Measurements from ENCODE around the gene ZNRF4. TPM values are rescaled to one million over a fixed set of nuclear protein-coding genes. Genes with fewer than 3 reads are reported as not detected.
A peak's percentile ranks its signal among the peaks of the same experiment; 100 is the strongest.
"Not testable (repeated sequence)": the region's sequence is repeated elsewhere in the genome, so short reads cannot be mapped to it uniquely, and the experiment has no call there.

The ZNRF4 gene
- total RNA-seq = not detected

DNA sequence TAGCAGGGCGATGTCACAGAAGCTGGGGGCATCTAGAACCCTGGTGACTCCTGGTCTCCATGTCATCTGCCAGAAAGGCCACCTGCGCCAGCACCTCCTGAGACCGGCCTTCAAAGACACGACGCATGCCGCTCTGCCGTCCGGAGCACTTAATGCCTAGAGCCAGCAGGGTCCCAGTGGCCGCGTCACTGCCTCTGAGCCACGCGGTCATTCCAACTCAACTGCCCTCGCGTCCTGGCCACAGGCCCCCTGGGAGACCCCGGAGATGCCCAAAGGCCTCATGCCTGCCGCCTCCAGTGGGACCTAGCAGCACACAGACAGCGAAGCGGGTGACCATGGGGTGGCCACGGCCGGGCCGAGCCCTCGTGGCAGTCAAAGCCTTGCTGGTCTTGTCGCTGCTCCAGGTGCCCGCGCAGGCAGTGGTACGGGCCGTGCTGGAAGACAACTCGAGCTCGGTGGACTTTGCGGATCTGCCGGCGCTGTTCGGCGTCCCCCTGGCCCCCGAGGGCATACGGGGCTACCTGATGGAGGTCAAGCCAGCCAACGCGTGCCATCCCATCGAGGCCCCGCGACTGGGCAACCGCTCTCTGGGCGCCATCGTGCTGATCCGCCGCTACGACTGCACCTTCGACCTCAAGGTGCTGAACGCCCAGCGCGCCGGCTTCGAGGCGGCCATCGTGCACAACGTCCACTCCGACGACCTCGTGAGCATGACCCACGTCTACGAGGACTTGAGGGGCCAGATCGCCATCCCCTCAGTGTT, at the start of gene ZNRF4:
TSS of gene ZNRF4 (plus strand) at position 51 of the 763 bp plus-strand sequence. CDS start at position 126, 75 bp downstream.
- H3K9me3 Mint-ChIP-seq = no peaks in the 10 kb centered on the region
- no peak for DNase-seq (ENCODE audit: low spot score)
- no peaks in the 10 kb centered on the region for H3K36me3 Mint-ChIP-seq
- ATAC-seq = peak in 1 of 2 donors; percentile 34
- H3K27ac Mint-ChIP-seq = no peak within 1 kb of the TSS
- H3K27me3 Mint-ChIP-seq = peaks cover 0 to 8% of the 10 kb centered on the region in 2 donors
- no peaks in the 10 kb centered on the region for H3K4me1 Mint-ChIP-seq (ENCODE audit: low read depth in 2 of 2)
- no peak within 1 kb of the TSS for H3K4me3 Mint-ChIP-seq

GRCh38 chr19:5406198-5406597, 49.0 kb upstream of the ZNRF4 start:
- not testable (repeated sequence) for H3K36me3 Mint-ChIP-seq

DNA sequence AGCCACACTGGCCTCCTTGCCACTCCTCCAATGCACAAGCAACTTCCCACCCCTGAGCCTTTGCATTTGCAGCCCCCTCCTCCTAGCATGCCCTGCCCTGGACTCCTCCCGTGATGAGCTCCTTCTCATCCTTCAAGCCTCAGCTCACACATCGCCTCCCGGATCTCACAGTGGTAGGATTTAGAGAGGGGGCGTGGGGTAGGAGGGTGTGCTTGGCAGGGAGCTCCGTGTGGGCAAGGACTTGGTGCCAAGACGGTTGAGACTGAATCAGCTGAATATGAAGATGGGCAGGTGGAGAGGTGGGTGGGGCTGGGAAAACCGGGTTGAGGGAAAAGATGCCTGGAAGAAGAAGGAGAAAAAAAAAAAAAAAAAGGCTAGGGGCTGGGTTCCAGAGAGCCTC, 48.4 kb upstream of the ZNRF4 start:
- no peak for DNase-seq (ENCODE audit: low spot score)
- no peak for ATAC-seq
- Mint-ChIP-seq H3K9me3 (peaks cover 5% of the 10 kb centered on the region), H3K4me3 (no peak overlapping the region), H3K4me1 (ENCODE audit: low read depth in 2 of 2) (no peaks in the 10 kb centered on the region), H3K27ac (no peak overlapping the region), H3K36me3 (no peaks in the 10 kb centered on the region), H3K27me3 (peaks cover 6 to 9% of the 10 kb centered on the region in 2 donors)

More at GRCh38 chr19:5406198-5406597, 49.0 kb upstream of the ZNRF4 start:
- H3K4me3 Mint-ChIP-seq; H3K9me3 Mint-ChIP-seq; H3K4me1 Mint-ChIP-seq (ENCODE audit: low read depth in 2 of 2); H3K27ac Mint-ChIP-seq; DNase-seq (ENCODE audit: low spot score); H3K27me3 Mint-ChIP-seq; ATAC-seq: not testable (repeated sequence)

GRCh38 chr19:5407356-5407755, 47.9 kb upstream of the ZNRF4 start:
- ATAC-seq (no peak), DNase-seq (ENCODE audit: low spot score) (no peak)
- Mint-ChIP-seq H3K27me3 (peaks cover 6 to 9% of the 10 kb centered on the region in 2 donors), H3K4me1 (ENCODE audit: low read depth in 2 of 2) (no peaks in the 10 kb centered on the region), H3K9me3 (peaks cover 5% of the 10 kb centered on the region), H3K36me3 (no peaks in the 10 kb centered on the region), H3K27ac (no peak overlapping the region), H3K4me3 (no peak overlapping the region)

GRCh38 chr19:5417495-5418436, 37.5 kb upstream of the ZNRF4 start:
- Mint-ChIP-seq H3K36me3 (no peaks in the 10 kb centered on the region), H3K4me1 (ENCODE audit: low read depth in 2 of 2) (no peaks in the 10 kb centered on the region), H3K4me3 (no peak overlapping the region), H3K27me3 (peaks cover 21 to 31% of the 10 kb centered on the region in 2 donors), H3K27ac (no peak overlapping the region), H3K9me3 (no peaks in the 10 kb centered on the region)
- no peak for ATAC-seq
- DNase-seq (ENCODE audit: low spot score) = no peak

DNA sequence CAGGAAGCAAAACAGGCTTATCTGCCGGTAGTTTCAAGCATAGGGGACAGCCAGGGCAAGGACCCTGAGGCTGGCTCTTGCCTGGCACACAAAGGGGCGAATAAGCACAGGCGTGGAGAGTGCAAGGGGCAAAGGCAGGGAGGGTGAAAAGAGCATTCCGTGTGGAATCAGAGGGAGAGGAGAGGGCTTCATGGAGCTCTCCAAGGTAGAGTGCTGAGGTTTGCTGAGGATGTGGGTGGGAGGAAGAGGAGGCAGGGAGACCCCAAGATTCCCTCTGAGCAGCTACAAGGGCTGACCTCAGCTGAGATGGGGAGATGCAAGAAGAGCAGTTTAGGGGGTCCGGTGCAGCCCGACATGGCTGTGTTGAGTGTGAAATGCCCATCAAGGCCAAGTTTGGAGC, 36.5 kb upstream of the ZNRF4 start:
- H3K27ac Mint-ChIP-seq = no peak overlapping the region
- DNase-seq (ENCODE audit: low spot score) (no peak), ATAC-seq (no peak)
- peaks cover 18 to 37% of the 10 kb centered on the region in 2 donors for H3K27me3 Mint-ChIP-seq
- H3K9me3 Mint-ChIP-seq = no peaks in the 10 kb centered on the region
- no peak overlapping the region for H3K4me3 Mint-ChIP-seq
- H3K4me1 Mint-ChIP-seq (ENCODE audit: low read depth in 2 of 2) = no peaks in the 10 kb centered on the region
- H3K36me3 Mint-ChIP-seq = no peaks in the 10 kb centered on the region

GRCh38 chr19:5420953-5421352, 34.3 kb upstream of the ZNRF4 start:
- Mint-ChIP-seq H3K36me3 (no peaks in the 10 kb centered on the region), H3K4me3 (no peak overlapping the region), H3K27me3 (peaks cover 26 to 45% of the 10 kb centered on the region in 2 donors), H3K27ac (no peak overlapping the region), H3K9me3 (no peaks in the 10 kb centered on the region), H3K4me1 (ENCODE audit: low read depth in 2 of 2) (no peaks in the 10 kb centered on the region)
- DNase-seq (ENCODE audit: low spot score) (no peak), ATAC-seq (no peak)

DNA sequence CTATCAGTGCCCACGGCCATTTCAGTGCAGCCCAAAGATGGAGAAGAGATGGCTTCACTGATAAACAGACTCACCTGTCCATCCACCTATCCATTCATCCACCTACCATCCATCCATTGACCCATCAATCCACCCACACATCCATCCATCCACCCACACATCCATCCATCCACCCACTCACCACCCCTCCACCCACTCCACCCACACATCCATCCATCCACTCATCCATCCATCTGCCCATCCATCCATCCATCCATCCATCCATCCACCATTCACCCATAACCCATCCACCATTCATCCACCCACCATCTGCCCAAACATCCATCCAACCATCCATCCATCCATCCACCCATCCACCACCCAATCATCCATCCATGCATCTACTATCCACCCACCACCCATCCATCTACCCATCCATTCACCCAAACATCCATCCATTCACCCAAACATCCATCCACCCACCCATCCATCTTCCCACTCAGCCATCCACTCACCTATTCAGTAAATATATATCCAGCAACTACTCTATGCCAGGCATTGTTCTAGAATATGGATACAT, 31.6 kb upstream of the ZNRF4 start:
- H3K4me3 Mint-ChIP-seq = no peak overlapping the region
- no peak overlapping the region for H3K27ac Mint-ChIP-seq
- no peaks in the 10 kb centered on the region for H3K4me1 Mint-ChIP-seq (ENCODE audit: low read depth in 2 of 2)
- no peaks in the 10 kb centered on the region for H3K36me3 Mint-ChIP-seq
- DNase-seq (ENCODE audit: low spot score) (no peak), ATAC-seq (no peak)
- peaks cover 25 to 33% of the 10 kb centered on the region in 2 donors for H3K27me3 Mint-ChIP-seq
- no peaks in the 10 kb centered on the region for H3K9me3 Mint-ChIP-seq

DNA sequence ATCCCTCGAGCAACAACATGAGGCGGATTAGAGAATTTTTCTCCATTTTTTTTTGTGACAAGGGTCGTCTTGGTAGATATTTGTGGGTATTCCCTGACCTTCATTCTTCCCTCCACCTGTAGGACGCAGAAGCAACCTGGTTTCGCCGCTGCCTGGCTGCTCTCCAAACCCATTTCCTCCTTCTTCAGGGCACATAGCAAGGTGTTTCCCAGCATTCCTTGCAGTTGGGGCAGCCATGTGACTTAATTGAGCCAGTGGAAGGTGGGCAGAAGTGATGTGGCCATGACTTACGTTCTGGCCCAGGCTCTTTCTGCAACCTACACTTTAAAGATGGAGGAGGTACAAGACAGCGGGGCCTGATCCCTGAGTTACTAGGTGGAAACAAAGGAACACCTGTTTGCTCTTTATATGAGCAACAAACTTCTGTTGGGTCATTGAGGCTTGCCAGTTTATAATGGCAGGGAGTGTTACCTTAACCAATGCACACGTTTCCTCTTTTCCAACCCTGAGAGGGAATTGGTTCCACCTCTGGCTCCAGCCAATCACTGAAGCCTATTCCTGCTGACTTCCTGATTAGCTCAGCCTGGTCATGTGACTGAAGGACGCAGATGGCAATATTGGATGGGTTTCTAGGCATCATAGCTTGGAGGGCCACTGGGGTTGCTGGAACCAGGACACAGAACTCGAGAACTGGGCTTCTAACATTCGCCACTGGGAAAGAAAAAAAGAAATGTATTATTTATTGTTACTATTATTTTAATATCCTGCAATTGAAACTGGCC, 30.8 kb upstream of the ZNRF4 start:
- ATAC-seq = no peak
- DNase-seq (ENCODE audit: low spot score) = no peak
- Mint-ChIP-seq H3K4me1 (ENCODE audit: low read depth in 2 of 2) (no peaks in the 10 kb centered on the region), H3K36me3 (no peaks in the 10 kb centered on the region), H3K27ac (no peak overlapping the region), H3K4me3 (no peak overlapping the region), H3K9me3 (no peaks in the 10 kb centered on the region), H3K27me3 (peaks cover 21 to 25% of the 10 kb centered on the region in 2 donors)

- H3K36me3 Mint-ChIP-seq = no peaks in the 10 kb centered on the region
- no peak overlapping the region for H3K4me3 Mint-ChIP-seq
- no peak for ATAC-seq
- no peak overlapping the region for H3K27ac Mint-ChIP-seq
- no peak for DNase-seq (ENCODE audit: low spot score)
- H3K9me3 Mint-ChIP-seq = no peaks in the 10 kb centered on the region
- no peaks in the 10 kb centered on the region for H3K4me1 Mint-ChIP-seq (ENCODE audit: low read depth in 2 of 2)
- peaks cover 19 to 20% of the 10 kb centered on the region in 2 donors for H3K27me3 Mint-ChIP-seq
Observed at GRCh38 chr19:5425260-5425659, 30.0 kb upstream of the ZNRF4 start.

DNA sequence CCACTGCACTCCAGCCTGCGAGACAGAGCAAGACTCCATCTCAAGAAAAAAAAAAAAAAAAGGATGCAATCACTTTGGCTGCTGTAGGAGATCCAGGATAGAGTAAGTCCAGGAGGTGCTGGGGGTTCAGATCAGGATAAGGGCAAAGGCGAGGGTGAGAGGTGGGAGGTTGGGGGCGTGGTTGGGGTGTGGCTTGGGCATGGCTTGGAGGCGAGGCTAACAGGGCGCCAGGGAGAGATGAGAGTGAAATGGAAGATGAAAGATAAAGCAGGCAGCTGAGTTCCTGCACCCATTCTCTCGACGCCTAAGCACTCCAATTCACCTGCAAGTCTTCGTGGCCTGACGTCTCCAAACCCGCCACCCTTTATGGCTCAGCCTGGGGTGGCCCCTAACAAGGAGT, 25.0 kb upstream of the ZNRF4 start:
- H3K27ac Mint-ChIP-seq = no peak overlapping the region
- H3K9me3 Mint-ChIP-seq = no peaks in the 10 kb centered on the region
- no peak for ATAC-seq
- no peaks in the 10 kb centered on the region for H3K36me3 Mint-ChIP-seq
- H3K4me3 Mint-ChIP-seq = no peak overlapping the region
- DNase-seq (ENCODE audit: low spot score) = no peak
- H3K27me3 Mint-ChIP-seq = peaks cover 23% of the 10 kb centered on the region in 2 donors
- no peaks in the 10 kb centered on the region for H3K4me1 Mint-ChIP-seq (ENCODE audit: low read depth in 2 of 2)

DNA sequence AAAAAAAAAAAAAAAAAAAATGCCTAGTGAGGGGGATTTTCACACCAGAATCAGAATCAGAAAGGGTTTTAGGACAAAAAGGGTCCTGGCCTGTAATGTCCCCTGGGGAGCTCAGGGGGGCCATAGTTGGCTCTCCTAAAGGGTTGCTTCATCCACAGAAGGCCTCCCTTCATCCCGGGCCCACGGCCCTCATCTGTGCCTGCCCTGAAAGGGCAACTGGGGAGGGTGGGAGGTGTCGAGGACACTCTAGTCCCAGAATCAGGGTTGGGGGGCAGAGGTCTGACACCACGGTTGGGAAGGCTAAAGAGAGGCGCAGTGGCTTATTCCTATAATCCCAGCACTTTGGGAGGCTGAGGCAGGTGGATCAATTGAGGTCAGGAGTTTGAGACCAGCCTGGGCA, 22.5 kb upstream of the ZNRF4 start:
- ATAC-seq (no peak), DNase-seq (ENCODE audit: low spot score) (no peak)
- Mint-ChIP-seq H3K4me1 (ENCODE audit: low read depth in 2 of 2) (no peaks in the 10 kb centered on the region), H3K27me3 (peaks cover 15 to 34% of the 10 kb centered on the region in 2 donors), H3K36me3 (no peaks in the 10 kb centered on the region), H3K4me3 (no peak overlapping the region), H3K27ac (no peak overlapping the region), H3K9me3 (no peaks in the 10 kb centered on the region)

GRCh38 chr19:5434351-5434917, 20.8 kb upstream of the ZNRF4 start:
- no peaks in the 10 kb centered on the region for H3K36me3 Mint-ChIP-seq
- H3K9me3 Mint-ChIP-seq = no peaks in the 10 kb centered on the region
- ATAC-seq (peak in 1 of 2 donors; percentile 28), DNase-seq (ENCODE audit: low spot score) (no peak)
- H3K4me3 Mint-ChIP-seq = no peak overlapping the region
- peaks cover 16 to 43% of the 10 kb centered on the region in 2 donors for H3K27me3 Mint-ChIP-seq
- H3K4me1 Mint-ChIP-seq (ENCODE audit: low read depth in 2 of 2) = no peaks in the 10 kb centered on the region
- no peak overlapping the region for H3K27ac Mint-ChIP-seq

Data from natural killer cell treated with Interleukin-12 subunit alpha and Interleukin-12 subunit beta and Interleukin-15 and Interleukin-18, amount 100 ng/mL, for 72 hours (primary cell).